WTC11 (cell line): ENCODE results near the gene MAPK8IP1. TPM values are rescaled to one million over a fixed set of nuclear protein-coding genes. Genes with fewer than 3 reads are reported as not detected.

Experiments
- ATAC-seq: fragments of 200-7000 bp; cut with Tn5 transposase; 2 replicates; pipeline ENCODE4 v1.10.0; 2021; ENCODE audit warnings: mild to moderate bottlenecking, moderate library complexity
- CTCF ChIA-PET: fragments of 300-600 bp; sonication (Branson Sonifier 250); formaldehyde crosslinking; loops from one replicate; lab custom pipeline; 2021; ENCODE audit warnings: antibody characterized with exemption; lab: Charles Lee
- POLR2A ChIA-PET: fragments of 350-600 bp; sonication (Branson Sonifier 250); formaldehyde crosslinking; loops from one replicate; lab custom pipeline; 2021; ENCODE audit warnings: antibody characterized with exemption; lab: Charles Lee
- DNase-seq: peaks from one replicate; pipeline ENCODE4 v3.0.0; 2021; ENCODE audit warnings: low spot score
- H3K27ac Mint-ChIP-seq: 2 replicates; pipeline ENCODE4 v1.8.0; 2021; ENCODE audit warnings: mixed read lengths
- H3K27me3 Mint-ChIP-seq: 2 replicates; pipeline ENCODE4 v1.8.0; 2021; ENCODE audit warnings: low read depth, mild to moderate bottlenecking, moderate library complexity, mixed read lengths
- H3K36me3 Mint-ChIP-seq: 2 replicates; pipeline ENCODE4 v1.8.0; 2021; ENCODE audit warnings: mixed read lengths
- H3K4me1 Mint-ChIP-seq: 2 replicates; pipeline ENCODE4 v1.8.0; 2022; ENCODE audit warnings: mixed read lengths
- H3K4me3 Mint-ChIP-seq: 2 replicates; pipeline ENCODE4 v1.8.0; 2021; ENCODE audit warnings: mild to moderate bottlenecking, moderate library complexity, mixed read lengths
- H3K9me3 Mint-ChIP-seq: 2 replicates; pipeline ENCODE4 v1.8.0; 2021; ENCODE audit warnings: mixed read lengths
- EMX1 ChIP-seq: fragments of 250-450 bp; sonication (Bioruptor Pico); IDR thresholded peaks from 2 replicates; pipeline ENCODE4 v1.8.0; 2021; ENCODE audit warnings: mild to moderate bottlenecking
- GRHL2 ChIP-seq: fragments of 250-450 bp; sonication (Bioruptor Pico); IDR thresholded peaks from 2 replicates; pipeline ENCODE4 v1.8.0; 2022; ENCODE audit warnings: mild to moderate bottlenecking, moderate library complexity; ENCODE audit not compliant: insufficient replicate concordance, severe bottlenecking
- JUN ChIP-seq: sonication (generic); formaldehyde crosslinking; IDR thresholded peaks from 2 replicates; pipeline ENCODE4 v1.8.0; 2023; ENCODE audit warnings: mild to moderate bottlenecking, missing genetic modification reagents
- KAT7 ChIP-seq: sonication (generic); formaldehyde crosslinking; IDR thresholded peaks from 2 replicates; pipeline ENCODE4 v1.8.1; 2023; ENCODE audit warnings: missing genetic modification reagents, mild to moderate bottlenecking, borderline replicate concordance
- NR1H2 ChIP-seq: sonication (generic); formaldehyde crosslinking; IDR thresholded peaks from 2 replicates; pipeline ENCODE4 v1.9.0; 2021; ENCODE audit warnings: mild to moderate bottlenecking, moderate library complexity, missing genetic modification reagents
- RORB ChIP-seq: fragments of 250-450 bp; sonication (Bioruptor Pico); IDR thresholded peaks from 2 replicates; pipeline ENCODE4 v1.9.0; 2021; ENCODE audit warnings: mild to moderate bottlenecking
- TEAD1 ChIP-seq: sonication (generic); formaldehyde crosslinking; IDR thresholded peaks from 2 replicates; pipeline ENCODE4 v1.8.0; 2022; ENCODE audit warnings: mild to moderate bottlenecking, missing genetic modification reagents
- ZBTB21 ChIP-seq: sonication (generic); formaldehyde crosslinking; IDR thresholded peaks from 2 replicates; pipeline ENCODE4 v1.8.1; 2023; ENCODE audit warnings: mild to moderate bottlenecking, missing genetic modification reagents, borderline replicate concordance
- ZNF263 ChIP-seq: sonication (generic); formaldehyde crosslinking; IDR thresholded peaks from 2 replicates; pipeline ENCODE4 v1.8.1; 2022; ENCODE audit warnings: low read depth, mild to moderate bottlenecking, moderate library complexity, missing genetic modification reagents
- total RNA-seq: library from RNA; stranded (reverse); gene quantifications from 3 replicates; pipeline ENCODE4 v1.2.3, GENCODE V29; 2021
- TF ChIP-seq, protein P1 (sequence below): fragments of 250-450 bp; sonication (Bioruptor Pico); IDR thresholded peaks from 2 replicates; pipeline ENCODE4 v1.8.0; 2021; ENCODE audit warnings: mild to moderate bottlenecking
- TF ChIP-seq, protein P2 (sequence below): sonication (generic); formaldehyde crosslinking; IDR thresholded peaks from 2 replicates; pipeline ENCODE4 v1.8.1; 2022; ENCODE audit warnings: low read depth, mild to moderate bottlenecking, moderate library complexity, missing genetic modification reagents, borderline replicate concordance
- TF ChIP-seq, protein P3 (sequence below): sonication (generic); formaldehyde crosslinking; IDR thresholded peaks from 2 replicates; pipeline ENCODE4 v1.8.1; 2023; ENCODE audit warnings: mild to moderate bottlenecking, missing genetic modification reagents
- TF ChIP-seq, protein P4 (sequence below): sonication (generic); formaldehyde crosslinking; IDR thresholded peaks from 2 replicates; pipeline ENCODE4 v1.8.1; 2022; ENCODE audit warnings: missing genetic modification reagents, borderline replicate concordance
- TF ChIP-seq, protein P5 (sequence below): sonication (generic); formaldehyde crosslinking; conservative IDR thresholded peaks from 2 replicates; pipeline ENCODE4 v1.8.1; 2022; ENCODE audit warnings: mild to moderate bottlenecking, missing genetic modification reagents
- TF ChIP-seq, protein P6 (sequence below): sonication (generic); formaldehyde crosslinking; IDR thresholded peaks from 2 replicates; pipeline ENCODE4 v1.8.0; 2023; ENCODE audit warnings: mild to moderate bottlenecking, missing genetic modification reagents

Gene MAPK8IP1
- total RNA-seq, 1 experiment from 2014 or later = 34.1 TPM

DNA sequence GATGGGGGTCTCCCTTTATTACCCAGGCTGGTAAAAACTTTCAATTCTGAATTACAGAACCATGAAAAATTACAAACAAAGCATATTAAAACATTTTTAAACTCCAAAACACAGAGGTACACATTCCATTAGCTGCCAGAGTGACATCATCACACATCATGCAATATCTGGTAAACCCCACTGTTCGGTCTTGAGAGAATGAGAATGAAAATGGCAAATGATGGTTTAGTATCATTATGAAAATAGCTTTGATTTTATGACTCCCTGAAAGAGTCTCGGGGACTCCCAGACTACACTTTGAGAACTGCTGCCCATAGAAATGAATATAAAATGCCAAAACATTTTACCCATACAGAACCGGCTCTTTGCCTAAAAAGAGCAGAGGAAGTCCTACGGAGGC, 55.8 kb downstream of the MAPK8IP1 start:
- no peaks in the 10 kb centered on the region for H3K9me3 Mint-ChIP-seq
- CTCF ChIA-PET = interaction anchor here (2.8 kb wide), 1 partner anchor 24 kb away, joined by 11 read pairs; no protein-coding TSS in a partner anchor
- H3K36me3 Mint-ChIP-seq = peaks cover 22% of the 10 kb centered on the region
- POLR2A ChIA-PET = no interaction called here
- no peak for ATAC-seq
- H3K4me1 Mint-ChIP-seq = peaks cover 10% of the 10 kb centered on the region
- no peaks in the 10 kb centered on the region for H3K27me3 Mint-ChIP-seq
- H3K27ac Mint-ChIP-seq = no peak overlapping the region
- TF ChIP-seq ZBTB21 (CRISPR knock-in tag) (no peak), ZNF263 (CRISPR knock-in tag) (no peak), TEAD1 (CRISPR knock-in tag) (no peak)
- TF ChIP-seq, protein P1, sequence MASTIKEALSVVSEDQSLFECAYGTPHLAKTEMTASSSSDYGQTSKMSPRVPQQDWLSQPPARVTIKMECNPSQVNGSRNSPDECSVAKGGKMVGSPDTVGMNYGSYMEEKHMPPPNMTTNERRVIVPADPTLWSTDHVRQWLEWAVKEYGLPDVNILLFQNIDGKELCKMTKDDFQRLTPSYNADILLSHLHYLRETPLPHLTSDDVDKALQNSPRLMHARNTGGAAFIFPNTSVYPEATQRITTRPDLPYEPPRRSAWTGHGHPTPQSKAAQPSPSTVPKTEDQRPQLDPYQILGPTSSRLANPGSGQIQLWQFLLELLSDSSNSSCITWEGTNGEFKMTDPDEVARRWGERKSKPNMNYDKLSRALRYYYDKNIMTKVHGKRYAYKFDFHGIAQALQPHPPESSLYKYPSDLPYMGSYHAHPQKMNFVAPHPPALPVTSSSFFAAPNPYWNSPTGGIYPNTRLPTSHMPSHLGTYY (CRISPR knock-in tag) = no peak
- TF ChIP-seq, protein P2, sequence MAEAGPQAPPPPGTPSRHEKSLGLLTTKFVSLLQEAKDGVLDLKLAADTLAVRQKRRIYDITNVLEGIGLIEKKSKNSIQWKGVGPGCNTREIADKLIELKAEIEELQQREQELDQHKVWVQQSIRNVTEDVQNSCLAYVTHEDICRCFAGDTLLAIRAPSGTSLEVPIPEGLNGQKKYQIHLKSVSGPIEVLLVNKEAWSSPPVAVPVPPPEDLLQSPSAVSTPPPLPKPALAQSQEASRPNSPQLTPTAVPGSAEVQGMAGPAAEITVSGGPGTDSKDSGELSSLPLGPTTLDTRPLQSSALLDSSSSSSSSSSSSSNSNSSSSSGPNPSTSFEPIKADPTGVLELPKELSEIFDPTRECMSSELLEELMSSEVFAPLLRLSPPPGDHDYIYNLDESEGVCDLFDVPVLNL (CRISPR knock-in tag) = no peak
- TF ChIP-seq, all 79 proteins: peak for 0
- DNase-seq = no peak
- H3K4me3 Mint-ChIP-seq = no peak overlapping the region

DNA sequence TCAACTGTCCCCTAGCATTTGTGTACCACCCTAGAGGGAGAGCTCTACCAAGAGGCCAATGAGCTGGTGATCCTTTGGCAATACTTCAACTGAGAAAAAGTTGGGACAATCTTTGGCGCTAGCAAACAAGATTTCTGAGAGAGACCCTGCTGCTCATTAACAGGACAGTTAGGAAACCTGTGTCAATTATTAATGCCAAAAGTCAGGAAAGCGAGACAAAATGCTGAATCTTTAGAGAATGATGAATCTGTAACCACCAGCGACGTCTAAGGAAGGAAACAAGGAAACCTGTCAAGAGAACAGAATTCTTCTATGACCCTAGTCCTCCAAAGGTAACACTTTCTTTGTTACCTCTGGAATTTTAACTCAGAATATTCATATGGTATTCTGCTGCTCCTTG, 56.9 kb downstream of the MAPK8IP1 start:
- no peaks in the 10 kb centered on the region for H3K27me3 Mint-ChIP-seq
- peaks cover 17% of the 10 kb centered on the region for H3K36me3 Mint-ChIP-seq
- TF ChIP-seq RORB (CRISPR knock-in tag) = no peak
- TF ChIP-seq, protein P3, sequence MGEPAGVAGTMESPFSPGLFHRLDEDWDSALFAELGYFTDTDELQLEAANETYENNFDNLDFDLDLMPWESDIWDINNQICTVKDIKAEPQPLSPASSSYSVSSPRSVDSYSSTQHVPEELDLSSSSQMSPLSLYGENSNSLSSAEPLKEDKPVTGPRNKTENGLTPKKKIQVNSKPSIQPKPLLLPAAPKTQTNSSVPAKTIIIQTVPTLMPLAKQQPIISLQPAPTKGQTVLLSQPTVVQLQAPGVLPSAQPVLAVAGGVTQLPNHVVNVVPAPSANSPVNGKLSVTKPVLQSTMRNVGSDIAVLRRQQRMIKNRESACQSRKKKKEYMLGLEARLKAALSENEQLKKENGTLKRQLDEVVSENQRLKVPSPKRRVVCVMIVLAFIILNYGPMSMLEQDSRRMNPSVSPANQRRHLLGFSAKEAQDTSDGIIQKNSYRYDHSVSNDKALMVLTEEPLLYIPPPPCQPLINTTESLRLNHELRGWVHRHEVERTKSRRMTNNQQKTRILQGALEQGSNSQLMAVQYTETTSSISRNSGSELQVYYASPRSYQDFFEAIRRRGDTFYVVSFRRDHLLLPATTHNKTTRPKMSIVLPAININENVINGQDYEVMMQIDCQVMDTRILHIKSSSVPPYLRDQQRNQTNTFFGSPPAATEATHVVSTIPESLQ (CRISPR knock-in tag) = no peak
- no peak for TF ChIP-seq KAT7 (CRISPR knock-in tag)
- TF ChIP-seq, protein P2 (CRISPR knock-in tag) = no peak
- no peak for TF ChIP-seq GRHL2 (CRISPR knock-in tag)
- no peak for TF ChIP-seq ZNF263 (CRISPR knock-in tag)
- TF ChIP-seq, protein P4, sequence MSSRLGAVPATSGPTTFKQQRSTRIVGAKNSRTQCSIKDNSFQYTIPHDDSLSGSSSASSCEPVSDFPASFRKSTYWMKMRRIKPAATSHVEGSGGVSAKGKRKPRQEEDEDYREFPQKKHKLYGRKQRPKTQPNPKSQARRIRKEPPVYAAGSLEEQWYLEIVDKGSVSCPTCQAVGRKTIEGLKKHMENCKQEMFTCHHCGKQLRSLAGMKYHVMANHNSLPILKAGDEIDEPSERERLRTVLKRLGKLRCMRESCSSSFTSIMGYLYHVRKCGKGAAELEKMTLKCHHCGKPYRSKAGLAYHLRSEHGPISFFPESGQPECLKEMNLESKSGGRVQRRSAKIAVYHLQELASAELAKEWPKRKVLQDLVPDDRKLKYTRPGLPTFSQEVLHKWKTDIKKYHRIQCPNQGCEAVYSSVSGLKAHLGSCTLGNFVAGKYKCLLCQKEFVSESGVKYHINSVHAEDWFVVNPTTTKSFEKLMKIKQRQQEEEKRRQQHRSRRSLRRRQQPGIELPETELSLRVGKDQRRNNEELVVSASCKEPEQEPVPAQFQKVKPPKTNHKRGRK (CRISPR knock-in tag) = no peak
- TF ChIP-seq, protein P5, sequence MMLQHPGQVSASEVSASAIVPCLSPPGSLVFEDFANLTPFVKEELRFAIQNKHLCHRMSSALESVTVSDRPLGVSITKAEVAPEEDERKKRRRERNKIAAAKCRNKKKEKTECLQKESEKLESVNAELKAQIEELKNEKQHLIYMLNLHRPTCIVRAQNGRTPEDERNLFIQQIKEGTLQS = no peak
- no peak for TF ChIP-seq EMX1
- no peak overlapping the region for H3K4me3 Mint-ChIP-seq
- ChIA-PET CTCF (interaction anchor here (0.6 to 2.8 kb wide), 5 partner anchors 23 to 735 kb away, joined by 3 to 11 read pairs (median 4); no protein-coding TSS in a partner anchor), POLR2A (no interaction called here)
- ATAC-seq (no peak), DNase-seq (no peak)
- peak overlapping the region; percentile 19; the same call in 1 of the 2 replicates for H3K27ac Mint-ChIP-seq
- peaks cover 10% of the 10 kb centered on the region for H3K4me1 Mint-ChIP-seq
- H3K9me3 Mint-ChIP-seq = no peaks in the 10 kb centered on the region

DNA sequence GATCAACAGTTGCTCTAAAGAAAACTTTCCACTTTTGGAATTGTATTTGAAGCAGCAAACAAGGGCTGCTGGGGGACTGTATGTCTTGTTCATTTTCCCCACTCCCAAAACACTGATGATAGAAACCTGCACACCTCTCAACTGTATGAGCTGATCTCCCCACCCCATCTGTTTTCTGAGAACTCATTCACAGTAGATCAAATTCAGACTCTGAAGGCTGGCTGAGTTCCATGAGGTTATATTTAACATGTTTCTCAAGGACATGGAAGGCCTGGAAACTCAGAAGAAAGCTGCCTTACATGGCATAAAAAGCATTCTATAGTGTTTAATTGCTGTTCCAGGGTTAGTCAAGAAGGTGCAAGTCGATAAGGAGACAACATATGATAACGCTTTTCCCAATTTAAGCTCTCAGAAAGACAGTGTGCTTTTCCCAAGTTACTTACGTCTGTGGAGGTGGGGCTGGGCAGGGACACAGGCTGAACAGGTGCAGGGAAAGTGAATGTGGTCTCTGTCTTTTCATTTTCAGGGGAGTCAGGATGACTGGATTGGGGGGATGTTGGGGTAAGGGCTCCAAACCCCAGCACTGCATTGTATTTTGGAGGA, 60.0 kb downstream of the MAPK8IP1 start:
- H3K4me1 Mint-ChIP-seq = no peaks in the 10 kb centered on the region
- ATAC-seq (no peak), DNase-seq (no peak)
- no peaks in the 10 kb centered on the region for H3K9me3 Mint-ChIP-seq
- POLR2A ChIA-PET = no interaction called here
- H3K27me3 Mint-ChIP-seq = no peaks in the 10 kb centered on the region
- no peak for TF ChIP-seq JUN (CRISPR knock-in tag)
- TF ChIP-seq NR1H2 (CRISPR knock-in tag) = no peak
- TF ChIP-seq, protein P6, sequence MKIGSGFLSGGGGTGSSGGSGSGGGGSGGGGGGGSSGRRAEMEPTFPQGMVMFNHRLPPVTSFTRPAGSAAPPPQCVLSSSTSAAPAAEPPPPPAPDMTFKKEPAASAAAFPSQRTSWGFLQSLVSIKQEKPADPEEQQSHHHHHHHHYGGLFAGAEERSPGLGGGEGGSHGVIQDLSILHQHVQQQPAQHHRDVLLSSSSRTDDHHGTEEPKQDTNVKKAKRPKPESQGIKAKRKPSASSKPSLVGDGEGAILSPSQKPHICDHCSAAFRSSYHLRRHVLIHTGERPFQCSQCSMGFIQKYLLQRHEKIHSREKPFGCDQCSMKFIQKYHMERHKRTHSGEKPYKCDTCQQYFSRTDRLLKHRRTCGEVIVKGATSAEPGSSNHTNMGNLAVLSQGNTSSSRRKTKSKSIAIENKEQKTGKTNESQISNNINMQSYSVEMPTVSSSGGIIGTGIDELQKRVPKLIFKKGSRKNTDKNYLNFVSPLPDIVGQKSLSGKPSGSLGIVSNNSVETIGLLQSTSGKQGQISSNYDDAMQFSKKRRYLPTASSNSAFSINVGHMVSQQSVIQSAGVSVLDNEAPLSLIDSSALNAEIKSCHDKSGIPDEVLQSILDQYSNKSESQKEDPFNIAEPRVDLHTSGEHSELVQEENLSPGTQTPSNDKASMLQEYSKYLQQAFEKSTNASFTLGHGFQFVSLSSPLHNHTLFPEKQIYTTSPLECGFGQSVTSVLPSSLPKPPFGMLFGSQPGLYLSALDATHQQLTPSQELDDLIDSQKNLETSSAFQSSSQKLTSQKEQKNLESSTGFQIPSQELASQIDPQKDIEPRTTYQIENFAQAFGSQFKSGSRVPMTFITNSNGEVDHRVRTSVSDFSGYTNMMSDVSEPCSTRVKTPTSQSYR = no peak
- H3K27ac Mint-ChIP-seq = 0 out of 2 replicates have a peak overlapping the region, but pooled peaks have one; percentile 35
- peaks cover 27% of the 10 kb centered on the region for H3K36me3 Mint-ChIP-seq
- CTCF ChIA-PET = no interaction called here
- H3K4me3 Mint-ChIP-seq = no peak overlapping the region
